Chondrocyte (in vitro differentiated cells): Measurements from ENCODE around the gene PDZD4. TPM values are rescaled to one million over a fixed set of nuclear protein-coding genes. Genes with fewer than 3 reads are reported as not detected.
A peak's percentile ranks its signal among the peaks of the same experiment; 100 is the strongest.

Source experiments
- DNase-seq: peaks from one replicate; pipeline ENCODE4 v3.0.0; 2021; ENCODE audit warnings: mixed read lengths, low spot score
- H3K27ac Mint-ChIP-seq: one replicate; pipeline ENCODE4 v1.8.0; 2021; ENCODE audit warnings: mild to moderate bottlenecking, moderate library complexity, mixed read lengths; ENCODE audit not compliant: unreplicated experiment
- H3K27me3 Mint-ChIP-seq: 2 replicates; pipeline ENCODE4 v1.8.0; 2021; ENCODE audit warnings: low read depth, mixed read lengths
- H3K36me3 Mint-ChIP-seq: 2 replicates; pipeline ENCODE4 v1.8.0; 2021; ENCODE audit warnings: low read depth, mixed read lengths
- H3K4me1 Mint-ChIP-seq: 2 replicates; pipeline ENCODE4 v1.8.0; 2021; ENCODE audit warnings: low read depth, mild to moderate bottlenecking, mixed read lengths
- H3K4me3 Mint-ChIP-seq: one replicate; pipeline ENCODE4 v1.8.0; 2021; ENCODE audit warnings: mild to moderate bottlenecking, moderate library complexity, mixed read lengths; ENCODE audit not compliant: unreplicated experiment
- H3K9me3 Mint-ChIP-seq: 2 replicates; pipeline ENCODE4 v1.8.0; 2021; ENCODE audit warnings: low read depth, mixed read lengths
- long read RNA-seq: library from polyadenylated mRNA; stranded (forward); transcript quantifications from one replicate; pipeline ENCODE4 v2.0.0, GENCODE V29; 2021
- total RNA-seq: library from RNA; stranded (reverse); gene quantifications from 3 replicates; pipeline ENCODE4 v1.2.1, GENCODE V29; 2021
- TF ChIP-seq, protein P1 (sequence below): fragments of 200-600 bp; sonication (generic); IDR thresholded peaks from 2 replicates; pipeline ENCODE4 v1.5.0; 2021; ENCODE audit warnings: antibody characterized with exemption, mild to moderate bottlenecking, moderate library complexity

Gene PDZD4
- total RNA-seq: 24.8 to 27.2 TPM (median 25.4 TPM) in 3 replicates
- long read RNA-seq, partial matches to known transcripts: 0 of 1 reads
- long read RNA-seq, other reads (novel, unspliced or antisense): 1 of 1 reads

DNA sequence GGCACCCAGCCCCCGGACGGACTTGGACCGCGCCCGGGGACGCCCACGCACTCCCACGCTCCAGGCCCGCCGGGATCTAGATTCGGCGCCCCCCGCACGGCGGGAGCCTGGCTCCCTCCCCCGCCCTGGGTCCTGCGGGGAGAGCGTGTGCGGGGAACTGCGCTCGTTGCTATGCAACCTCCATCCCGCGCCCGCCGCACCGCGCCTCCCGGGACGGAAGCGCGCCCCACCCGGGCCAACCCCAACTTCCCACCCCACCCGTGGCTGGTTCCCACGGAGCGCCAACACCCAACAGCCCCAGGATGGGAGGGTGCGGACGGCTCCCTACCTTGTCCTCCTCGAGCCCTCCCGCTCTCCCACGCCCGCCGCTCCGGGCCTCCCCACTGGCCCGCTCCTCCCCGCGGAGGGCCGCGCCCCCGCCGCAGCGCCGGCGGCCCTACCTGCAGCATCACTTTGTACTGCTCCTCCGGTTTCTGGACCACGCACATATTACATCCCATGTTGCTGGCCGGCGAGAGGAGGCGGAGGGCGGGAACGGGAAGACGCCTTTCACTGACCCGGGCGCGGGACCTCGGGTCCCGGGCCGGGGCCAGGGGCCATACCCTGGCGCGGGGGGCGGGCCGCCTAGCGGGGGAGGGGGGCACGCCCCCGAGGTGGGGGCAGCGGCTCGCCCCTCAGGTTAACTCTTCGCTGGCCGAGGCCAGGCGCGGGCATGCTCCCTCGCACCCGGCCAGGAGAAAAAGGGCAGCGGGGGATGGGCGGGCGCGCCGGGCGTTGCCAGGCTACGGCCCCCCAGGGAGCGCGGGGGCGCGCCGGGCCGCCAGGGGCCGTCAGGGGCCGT, at the start of gene PDZD4:
Gene PDZD4, minus strand, starts transcription at position 746 of the 841 bp plus-strand sequence. Its CDS starts 246 bp downstream, at position 500.
- Mint-ChIP-seq H3K36me3 (no peaks in the 10 kb centered on the region), H3K9me3 (peaks cover 8% of the 10 kb centered on the region), H3K4me1 (peaks cover 7% of the 10 kb centered on the region), H3K4me3 (peak within 1 kb of the TSS; percentile 72), H3K27ac (no peak within 1 kb of the TSS), H3K27me3 (no peaks in the 10 kb centered on the region)
- DNase-seq: no peak
- TF ChIP-seq, protein P1, sequence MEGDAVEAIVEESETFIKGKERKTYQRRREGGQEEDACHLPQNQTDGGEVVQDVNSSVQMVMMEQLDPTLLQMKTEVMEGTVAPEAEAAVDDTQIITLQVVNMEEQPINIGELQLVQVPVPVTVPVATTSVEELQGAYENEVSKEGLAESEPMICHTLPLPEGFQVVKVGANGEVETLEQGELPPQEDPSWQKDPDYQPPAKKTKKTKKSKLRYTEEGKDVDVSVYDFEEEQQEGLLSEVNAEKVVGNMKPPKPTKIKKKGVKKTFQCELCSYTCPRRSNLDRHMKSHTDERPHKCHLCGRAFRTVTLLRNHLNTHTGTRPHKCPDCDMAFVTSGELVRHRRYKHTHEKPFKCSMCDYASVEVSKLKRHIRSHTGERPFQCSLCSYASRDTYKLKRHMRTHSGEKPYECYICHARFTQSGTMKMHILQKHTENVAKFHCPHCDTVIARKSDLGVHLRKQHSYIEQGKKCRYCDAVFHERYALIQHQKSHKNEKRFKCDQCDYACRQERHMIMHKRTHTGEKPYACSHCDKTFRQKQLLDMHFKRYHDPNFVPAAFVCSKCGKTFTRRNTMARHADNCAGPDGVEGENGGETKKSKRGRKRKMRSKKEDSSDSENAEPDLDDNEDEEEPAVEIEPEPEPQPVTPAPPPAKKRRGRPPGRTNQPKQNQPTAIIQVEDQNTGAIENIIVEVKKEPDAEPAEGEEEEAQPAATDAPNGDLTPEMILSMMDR: no peak

DNA sequence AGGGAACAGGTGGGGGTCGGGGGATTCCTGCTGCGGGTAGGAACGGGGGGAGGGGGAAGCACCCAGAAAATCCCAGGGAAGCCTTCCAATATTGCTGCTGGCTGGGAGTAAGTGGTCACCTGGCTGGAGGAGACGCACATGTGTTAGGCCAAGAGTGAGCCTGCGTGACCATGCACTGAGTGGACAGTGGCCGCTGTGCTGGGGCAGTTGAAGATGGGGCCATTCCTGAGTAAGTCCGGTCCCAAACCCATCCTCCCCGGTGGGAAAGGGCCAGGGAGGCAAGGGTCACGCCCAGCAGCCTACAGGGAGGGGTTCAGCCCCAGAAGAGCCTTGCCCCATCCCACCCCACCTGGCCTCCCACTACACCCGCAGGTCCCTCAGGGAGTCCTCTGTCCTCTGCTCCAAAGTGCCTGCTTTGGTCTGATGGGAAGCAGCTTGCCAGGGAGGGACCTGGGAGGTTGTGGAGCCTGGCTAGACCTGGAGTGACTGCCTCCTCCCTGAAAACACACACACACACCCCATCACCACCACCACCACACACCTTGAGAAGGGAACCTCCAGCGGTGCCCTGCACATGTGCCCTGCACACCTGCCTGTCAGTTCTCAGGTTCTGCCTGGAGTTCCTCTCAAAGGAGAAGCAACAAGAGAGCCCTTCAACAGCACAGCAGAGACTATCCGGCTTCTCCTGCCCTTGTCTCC, 49.5 kb upstream of the PDZD4 start:
- Mint-ChIP-seq H3K4me3 (no peak overlapping the region), H3K27ac (no peak overlapping the region), H3K9me3 (peaks cover 5% of the 10 kb centered on the region), H3K36me3 (no peaks in the 10 kb centered on the region), H3K4me1 (no peaks in the 10 kb centered on the region), H3K27me3 (peaks cover 4% of the 10 kb centered on the region)
- no peak for DNase-seq
- TF ChIP-seq, protein P1: no peak

GRCh38 chrX:153878969-153879653, 48.8 kb upstream of the PDZD4 start:
- no peaks in the 10 kb centered on the region for H3K4me1 Mint-ChIP-seq
- peaks cover 4% of the 10 kb centered on the region for H3K27me3 Mint-ChIP-seq

GRCh38 chrX:153878345-153878744, 48.0 kb upstream of the PDZD4 start:
- DNase-seq: no peak
- TF ChIP-seq, protein P1: no peak
- Mint-ChIP-seq H3K4me3 (no peak overlapping the region), H3K9me3 (peaks cover 5% of the 10 kb centered on the region), H3K27ac (no peak overlapping the region), H3K4me1 (no peaks in the 10 kb centered on the region), H3K36me3 (no peaks in the 10 kb centered on the region), H3K27me3 (peaks cover 4% of the 10 kb centered on the region)

More at GRCh38 chrX:153878969-153879653, 48.8 kb upstream of the PDZD4 start:
- DNase-seq: no peak
- Mint-ChIP-seq H3K36me3 (no peaks in the 10 kb centered on the region), H3K4me3 (no peak overlapping the region), H3K27ac (no peak overlapping the region), H3K9me3 (peaks cover 5% of the 10 kb centered on the region)
- TF ChIP-seq, protein P1: no peak
